GM08714 (cell line): Measurements from ENCODE around the gene FAM185A.
"Not testable (repeated sequence)": the region's sequence is repeated elsewhere in the genome, so short reads cannot be mapped to it uniquely, and the experiment has no call there.

Experiments
- H3K4me3 ChIP-seq: fragments of 200-500 bp; sonication (Bioruptor generic); 2 replicates; pipeline ENCODE4 v1.5.1; 2014; ENCODE audit warnings: mild to moderate bottlenecking, low read length, inconsistent platforms
- ZNF274 ChIP-seq: IDR thresholded peaks from 2 replicates; pipeline ENCODE4 v1.6.1; 2012; ENCODE audit warnings: mild to moderate bottlenecking, low read depth, low read length

The FAM185A gene

DNA sequence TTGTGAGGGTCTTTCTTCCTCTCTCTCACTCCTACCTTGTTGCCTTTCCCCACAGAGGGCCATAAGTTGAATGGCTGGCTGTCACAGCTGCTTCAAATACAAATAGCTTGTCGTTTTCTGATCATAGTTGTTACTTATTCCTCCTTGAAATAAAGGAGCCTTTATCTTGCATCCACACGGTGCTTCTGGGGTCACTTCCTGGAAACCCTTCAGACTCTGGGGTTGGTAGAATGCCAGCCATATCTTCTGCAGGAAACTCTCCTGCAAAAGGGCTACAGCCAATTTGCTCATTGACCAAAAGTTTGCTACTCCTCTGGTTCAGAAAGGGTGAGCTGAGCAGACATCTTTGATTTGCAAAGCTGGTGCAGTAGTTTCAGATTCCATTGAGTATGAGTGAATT lies 70.4 kb downstream of the FAM185A start:
- no peak overlapping the region for H3K4me3 ChIP-seq

DNA sequence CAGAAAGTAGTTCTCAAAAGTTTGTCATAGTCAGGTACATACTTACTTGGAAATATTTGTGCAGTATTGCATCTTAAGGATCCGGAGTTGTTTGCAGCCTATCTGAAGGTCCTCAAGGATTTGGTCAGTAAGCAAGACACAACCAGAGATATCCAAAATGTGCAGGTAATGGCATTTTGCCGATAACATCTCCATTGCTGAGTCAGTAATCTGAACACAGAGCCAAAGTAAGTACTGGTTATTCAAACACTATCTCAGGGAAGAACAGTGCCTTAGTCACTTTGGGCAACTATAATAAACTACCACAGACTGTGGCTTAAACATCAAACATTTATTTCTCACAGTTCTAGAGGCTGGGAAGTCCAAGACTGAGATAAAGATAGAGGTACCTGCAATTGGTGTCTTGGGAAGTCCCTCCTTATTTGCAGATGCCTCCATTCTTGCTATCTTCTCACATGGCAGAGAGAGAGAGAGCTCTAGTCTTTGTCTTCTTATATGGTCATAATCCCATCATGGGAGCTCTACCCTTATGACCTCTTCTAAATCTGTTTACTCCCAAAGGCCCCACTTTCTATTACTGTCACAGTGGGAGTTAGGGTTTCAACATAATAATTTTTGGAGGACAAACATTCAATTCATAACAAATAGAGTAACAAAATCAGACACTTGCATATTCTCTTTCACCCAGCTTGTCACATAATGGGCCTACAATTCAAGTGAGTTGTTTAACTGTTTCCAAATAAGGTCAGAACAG lies 73.4 kb downstream of the FAM185A start:
- TF ChIP-seq ZNF274: no peak

More for the DNA sequence above, 70.4 kb downstream of the FAM185A start:
- TF ChIP-seq ZNF274: no peak

DNA sequence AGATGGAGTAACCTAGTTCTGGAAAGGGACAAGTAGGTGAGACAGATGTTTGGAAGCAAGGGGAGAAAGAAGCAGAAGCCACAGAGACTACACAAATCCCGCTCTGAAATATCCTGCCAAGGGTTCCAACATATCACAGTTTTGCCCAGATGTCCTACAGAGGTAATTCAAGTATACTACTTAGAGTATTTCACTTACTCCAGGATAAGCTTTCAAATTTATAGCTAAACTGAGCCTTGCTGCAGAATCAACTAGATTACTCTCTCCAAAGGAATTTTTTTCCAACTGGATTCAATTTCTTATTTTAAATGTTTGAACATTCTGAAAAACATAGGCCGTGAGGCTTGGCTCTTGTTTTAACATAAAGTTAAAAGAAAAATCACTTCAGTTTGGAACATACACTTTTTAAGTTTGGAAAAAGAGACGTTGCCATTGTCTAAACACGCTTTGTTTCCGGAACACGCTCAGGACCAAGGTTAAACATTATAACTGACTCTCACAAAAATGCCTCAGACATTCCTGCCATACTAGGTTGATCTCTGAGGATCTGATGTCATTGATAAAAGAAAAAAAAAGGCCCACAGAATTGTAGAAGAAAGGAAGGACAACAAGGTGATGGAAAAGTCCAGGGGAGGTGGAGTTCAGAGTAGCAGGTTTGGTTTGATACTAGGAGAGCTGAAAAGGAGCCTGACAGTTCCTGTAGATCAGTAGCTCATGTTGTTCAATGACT lies 74.8 kb downstream of the FAM185A start:
- TF ChIP-seq ZNF274: no peak
- H3K4me3 ChIP-seq: no peak overlapping the region

More for the DNA sequence above, 73.4 kb downstream of the FAM185A start:
- H3K4me3 ChIP-seq: no peak overlapping the region

DNA sequence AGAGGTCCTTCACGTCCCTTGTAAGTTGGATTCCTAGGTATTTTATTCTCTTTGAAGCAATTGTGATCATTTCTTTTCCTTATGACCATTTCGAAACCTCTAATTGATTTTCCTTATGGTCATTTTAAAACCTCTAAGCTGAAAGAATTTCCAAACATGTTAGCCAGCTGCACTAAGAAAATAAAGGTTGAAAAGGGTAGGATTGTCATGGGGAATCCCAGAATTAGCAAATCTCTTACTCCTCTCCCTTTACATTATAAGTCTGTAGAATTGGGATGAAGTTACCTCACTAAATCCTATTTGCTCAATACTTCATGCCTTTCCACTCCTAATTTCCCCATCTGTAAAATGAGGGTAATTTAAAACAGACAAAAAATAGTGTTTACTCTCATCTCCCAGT lies 79.5 kb downstream of the FAM185A start:
- no peak for TF ChIP-seq ZNF274
- H3K4me3 ChIP-seq: no peak overlapping the region

DNA sequence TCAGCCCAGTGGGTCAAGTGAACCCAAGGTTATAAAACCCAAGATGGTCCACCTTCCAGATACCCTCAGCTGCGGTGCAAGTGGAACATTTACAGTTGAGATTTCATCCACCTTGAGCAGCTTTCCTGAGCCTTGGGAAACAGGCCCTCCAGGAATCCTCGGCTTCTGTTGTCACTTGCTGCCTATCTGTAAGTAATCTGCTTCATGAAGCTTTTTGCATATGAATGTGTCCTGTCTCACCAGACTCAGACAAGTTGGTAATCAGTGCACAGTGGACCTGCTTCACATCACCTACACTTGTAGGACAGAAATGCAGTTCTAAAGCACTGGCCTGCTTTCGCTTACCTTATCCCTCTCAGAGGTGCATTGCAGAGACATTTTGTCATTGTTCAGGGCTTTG lies 80.3 kb downstream of the FAM185A start:
- H3K4me3 ChIP-seq: no peak overlapping the region
- no peak for TF ChIP-seq ZNF274

DNA sequence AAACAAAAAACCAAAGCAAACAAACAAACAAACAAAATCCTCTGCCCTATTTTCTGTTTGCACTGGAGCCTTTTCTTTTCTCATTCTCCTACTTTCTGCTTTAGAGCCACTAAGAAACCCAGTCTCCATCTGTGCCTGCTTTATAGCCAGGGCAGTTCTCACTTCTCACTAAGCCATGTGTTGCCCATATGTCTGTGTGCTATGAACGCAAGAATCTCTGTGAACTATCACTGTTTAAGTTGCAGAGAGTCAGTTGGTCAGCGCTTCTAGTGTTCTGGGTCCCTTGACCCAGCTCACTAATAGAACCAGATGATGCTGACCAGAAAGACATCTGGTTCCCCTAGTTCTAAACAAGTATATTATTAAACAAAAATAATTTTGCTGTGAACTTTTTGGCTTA lies 81.4 kb downstream of the FAM185A start:
- H3K4me3 ChIP-seq: no peak overlapping the region
- no peak for TF ChIP-seq ZNF274

DNA sequence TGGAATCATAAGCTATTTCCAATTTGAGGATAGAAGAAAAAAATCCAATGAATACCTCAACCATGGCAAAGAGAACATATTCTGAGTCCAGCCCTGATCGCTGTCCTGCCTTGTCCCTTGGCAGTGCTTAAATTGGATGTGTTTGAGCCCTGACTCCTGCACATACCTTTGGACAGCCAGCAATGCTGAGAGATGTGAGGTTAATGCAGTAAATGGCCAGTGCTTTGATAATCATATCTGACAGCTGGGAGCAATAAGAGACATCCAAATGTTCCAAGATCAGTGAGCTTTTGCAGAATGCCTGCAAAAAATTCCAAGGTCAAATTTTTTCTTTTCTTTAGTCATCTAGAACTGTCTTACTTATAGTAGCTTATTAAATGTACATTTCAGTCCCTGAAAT lies 83.9 kb downstream of the FAM185A start:
- TF ChIP-seq ZNF274: no peak

DNA sequence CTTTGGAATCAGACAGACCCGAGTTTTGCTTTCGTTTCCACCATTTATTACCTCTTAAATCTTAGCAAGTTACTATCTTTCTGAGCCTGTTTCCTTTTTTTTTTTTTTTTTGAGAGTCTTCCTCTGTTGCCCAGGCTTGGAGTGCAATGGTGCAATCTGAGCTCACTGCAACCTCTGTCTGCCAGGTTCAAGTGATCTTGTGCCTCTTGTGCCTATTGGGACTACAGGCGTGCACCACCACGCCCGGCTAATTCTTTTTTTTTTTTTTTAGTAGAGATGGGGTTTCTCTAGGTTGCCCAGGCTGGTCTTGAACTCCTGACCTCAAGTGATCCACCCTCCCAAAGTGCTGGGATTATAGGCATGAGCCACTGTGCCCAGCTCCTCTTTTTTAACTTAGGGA lies 84.5 kb downstream of the FAM185A start:
- TF ChIP-seq ZNF274: no peak
- H3K4me3 ChIP-seq: no peak overlapping the region

More for the DNA sequence above, 83.9 kb downstream of the FAM185A start:
- H3K4me3 ChIP-seq: no peak overlapping the region

DNA sequence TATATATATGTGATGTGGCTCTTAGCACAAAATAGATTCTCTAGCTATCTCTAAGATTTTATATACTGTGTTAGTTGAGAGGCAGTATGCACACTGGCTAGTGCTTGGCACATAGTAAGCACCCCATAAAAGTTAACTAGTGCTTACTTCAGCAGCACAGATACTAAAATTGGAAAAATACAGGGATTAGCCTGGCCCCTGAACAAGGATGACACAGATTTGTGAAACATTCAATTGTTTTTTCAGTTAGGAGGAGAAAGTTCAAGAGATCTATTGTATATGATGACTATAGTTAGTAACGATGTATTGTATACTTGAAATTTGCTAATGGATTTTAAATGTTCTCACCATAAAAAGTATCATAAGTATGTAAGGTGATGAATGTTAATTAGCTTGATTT lies 85.7 kb downstream of the FAM185A start:
- TF ChIP-seq ZNF274: no peak

DNA sequence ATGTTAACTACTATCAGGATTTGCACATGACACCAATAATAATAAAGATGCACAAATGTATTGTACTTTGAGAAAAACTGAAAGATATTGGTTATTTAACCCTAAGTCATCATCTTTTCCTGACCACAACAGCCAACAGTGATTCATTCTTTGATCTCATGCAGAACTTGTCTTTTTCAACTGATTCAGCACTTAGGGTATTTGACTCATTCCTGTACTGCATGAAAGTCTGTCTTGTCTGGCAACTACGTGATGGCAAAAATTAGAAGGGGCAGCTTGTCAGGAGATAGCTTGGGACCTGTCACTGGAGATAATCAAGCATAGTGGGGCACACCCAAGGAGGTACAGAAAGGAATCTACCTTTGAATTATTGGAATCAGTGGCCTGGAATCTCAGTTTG lies 86.2 kb downstream of the FAM185A start:
- no peak overlapping the region for H3K4me3 ChIP-seq
- no peak for TF ChIP-seq ZNF274

More for the DNA sequence above, 85.7 kb downstream of the FAM185A start:
- no peak overlapping the region for H3K4me3 ChIP-seq

DNA sequence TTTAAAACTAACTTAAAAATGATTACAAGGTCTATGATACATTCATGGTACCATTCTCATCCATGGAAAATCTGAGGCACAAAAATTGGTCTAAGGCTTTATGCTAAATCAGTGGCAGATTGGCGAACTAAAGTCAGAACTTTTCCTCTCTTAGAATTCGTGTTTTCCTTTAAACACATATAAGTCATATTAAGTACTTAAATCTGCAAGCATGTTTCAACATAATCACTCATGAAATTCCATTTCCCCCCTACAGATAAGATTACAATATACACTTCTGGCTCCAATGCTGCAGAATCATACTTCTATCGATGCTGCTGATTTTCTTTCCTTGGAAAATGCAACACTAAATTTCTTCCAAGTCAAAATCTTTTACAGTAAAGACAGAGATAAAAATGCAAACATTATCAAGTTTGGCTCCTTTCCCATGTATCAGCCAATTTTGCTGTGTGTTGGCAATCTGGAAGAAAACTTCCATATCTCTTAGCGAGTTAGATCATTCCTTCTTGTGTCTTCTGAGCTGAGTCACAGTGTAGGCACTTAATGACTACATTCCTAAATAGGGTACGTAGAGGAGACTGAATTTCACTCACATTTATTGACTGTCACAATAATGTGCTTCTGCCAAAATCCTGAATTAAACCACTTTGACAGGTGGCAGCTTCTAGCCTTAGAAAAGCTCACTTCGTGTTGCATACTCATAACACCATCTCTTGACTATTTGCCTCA lies 87.6 kb downstream of the FAM185A start:
- TF ChIP-seq ZNF274: no peak
- H3K4me3 ChIP-seq: no peak overlapping the region

DNA sequence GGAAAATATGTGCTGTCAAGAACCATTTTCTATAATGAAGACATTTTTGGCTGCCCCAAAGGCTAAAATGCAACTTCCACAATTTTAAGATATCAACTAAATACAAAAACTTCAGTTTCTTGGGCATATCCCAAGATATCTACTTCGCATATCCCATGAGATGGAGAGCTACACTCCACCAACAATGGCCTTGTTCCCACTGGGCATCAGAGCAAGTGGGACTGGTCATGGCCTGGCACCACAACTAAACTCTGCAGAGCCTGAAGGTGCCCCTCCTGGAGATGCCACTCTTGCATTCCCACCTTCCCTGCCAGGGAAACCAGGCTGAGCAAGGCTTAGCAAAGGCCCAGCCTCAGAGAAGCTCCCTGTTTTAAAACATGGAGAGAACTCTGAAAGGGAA lies 88.2 kb downstream of the FAM185A start:
- H3K4me3 ChIP-seq: no peak overlapping the region
- TF ChIP-seq ZNF274: no peak

DNA sequence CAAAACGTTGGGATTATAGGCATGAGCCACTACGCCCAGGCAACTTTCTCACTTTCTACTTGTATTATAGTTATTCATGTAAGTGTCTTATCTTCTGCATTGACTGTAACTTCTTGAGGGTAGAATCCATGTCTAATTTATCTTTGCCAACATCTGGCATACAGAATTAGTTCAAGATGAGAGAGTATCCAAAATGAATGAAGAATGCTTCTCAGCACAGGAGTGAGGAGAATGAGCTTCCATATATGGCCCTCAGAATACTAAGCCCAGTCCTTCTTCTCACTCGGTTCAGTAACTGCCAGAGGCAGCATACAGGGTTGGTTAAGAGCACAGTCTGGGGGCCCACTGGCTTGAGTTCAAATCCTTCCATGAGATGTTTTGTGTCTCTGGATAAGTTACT lies 89.0 kb downstream of the FAM185A start:
- H3K4me3 ChIP-seq: no peak overlapping the region
- TF ChIP-seq ZNF274: no peak

DNA sequence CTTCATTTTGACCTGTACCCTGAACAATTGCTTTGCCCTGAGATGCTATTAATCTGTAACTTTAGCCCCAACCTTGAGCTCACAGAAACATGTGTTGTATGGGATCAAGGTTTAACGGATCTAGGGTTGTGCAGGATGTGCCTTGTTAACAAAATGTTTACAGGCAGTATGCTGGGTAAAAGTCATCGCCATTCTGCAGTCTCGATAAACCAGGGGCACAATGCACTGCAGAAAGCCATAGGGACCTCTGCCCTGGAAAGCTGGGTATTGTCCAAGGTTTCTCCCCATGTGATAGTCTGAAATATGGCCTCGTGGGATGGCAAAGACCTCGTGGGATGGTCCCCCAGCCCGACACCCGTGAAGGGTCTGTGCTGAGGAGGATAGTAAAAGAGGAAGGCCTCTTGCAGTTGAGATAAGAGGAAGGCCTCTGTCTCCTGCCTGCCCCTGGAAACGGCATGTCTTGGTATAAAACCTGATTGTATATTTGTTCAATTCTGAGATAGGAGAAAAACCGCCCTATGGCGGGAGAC lies 89.8 kb downstream of the FAM185A start:
- H3K4me3 ChIP-seq: not testable (repeated sequence)

DNA sequence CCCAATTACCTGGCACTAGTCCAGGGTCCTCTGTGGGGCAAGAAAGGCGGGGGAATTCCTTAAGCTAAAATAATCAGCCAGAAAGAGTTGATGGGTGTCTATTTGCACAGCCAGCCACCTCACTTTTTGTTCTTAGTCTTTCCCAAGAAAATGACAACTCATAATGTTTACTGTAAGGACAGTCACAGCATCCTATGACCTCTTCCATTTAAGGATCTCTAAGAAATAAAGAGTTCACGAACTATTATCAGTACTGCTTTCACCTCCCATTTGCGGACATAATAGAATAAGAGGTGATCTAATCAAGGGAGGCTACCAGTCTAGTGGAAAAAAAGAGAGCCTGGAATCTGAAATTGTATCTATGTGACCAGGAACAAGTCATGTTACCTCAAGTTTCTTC lies 91.6 kb downstream of the FAM185A start:
- H3K4me3 ChIP-seq: no peak overlapping the region
- TF ChIP-seq ZNF274: no peak

DNA sequence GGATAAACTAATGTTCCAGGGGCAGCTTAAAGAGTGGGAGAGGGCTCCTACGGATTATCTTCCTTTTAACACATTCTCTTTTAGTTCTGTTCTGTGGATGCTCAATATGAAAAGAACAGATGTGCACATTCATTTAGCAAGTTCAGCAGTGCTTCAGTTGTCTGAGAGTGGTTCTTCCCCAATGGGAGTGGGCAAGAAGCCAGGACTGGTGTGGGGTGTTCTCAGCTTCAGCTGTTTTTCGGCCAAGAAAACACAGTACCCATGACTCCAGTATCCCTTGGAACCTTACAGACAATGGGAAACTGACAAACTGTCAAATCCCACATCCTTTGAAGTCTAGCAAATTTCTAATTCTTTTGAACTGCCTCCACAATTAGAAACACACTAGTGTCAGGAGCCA lies 92.5 kb downstream of the FAM185A start:
- no peak overlapping the region for H3K4me3 ChIP-seq
- TF ChIP-seq ZNF274: no peak
